Stimulated activated CD4-positive, alpha-beta T cell treated with anti-CD3 and anti-CD28 coated beads, Interleukin-1b, Interleukin-23, amount 100 ng/mL, for 4 hours (primary cell): Measurements from ENCODE around the gene DCAF16.

ENCODE experiments used
- DNase-seq, 2 donors: peaks; one replicate each; pipeline ENCODE4 v3.0.0-alpha.2; 2020; ENCODE audit warnings: low read depth in 2 of 2

DCAF16 gene

DNA sequence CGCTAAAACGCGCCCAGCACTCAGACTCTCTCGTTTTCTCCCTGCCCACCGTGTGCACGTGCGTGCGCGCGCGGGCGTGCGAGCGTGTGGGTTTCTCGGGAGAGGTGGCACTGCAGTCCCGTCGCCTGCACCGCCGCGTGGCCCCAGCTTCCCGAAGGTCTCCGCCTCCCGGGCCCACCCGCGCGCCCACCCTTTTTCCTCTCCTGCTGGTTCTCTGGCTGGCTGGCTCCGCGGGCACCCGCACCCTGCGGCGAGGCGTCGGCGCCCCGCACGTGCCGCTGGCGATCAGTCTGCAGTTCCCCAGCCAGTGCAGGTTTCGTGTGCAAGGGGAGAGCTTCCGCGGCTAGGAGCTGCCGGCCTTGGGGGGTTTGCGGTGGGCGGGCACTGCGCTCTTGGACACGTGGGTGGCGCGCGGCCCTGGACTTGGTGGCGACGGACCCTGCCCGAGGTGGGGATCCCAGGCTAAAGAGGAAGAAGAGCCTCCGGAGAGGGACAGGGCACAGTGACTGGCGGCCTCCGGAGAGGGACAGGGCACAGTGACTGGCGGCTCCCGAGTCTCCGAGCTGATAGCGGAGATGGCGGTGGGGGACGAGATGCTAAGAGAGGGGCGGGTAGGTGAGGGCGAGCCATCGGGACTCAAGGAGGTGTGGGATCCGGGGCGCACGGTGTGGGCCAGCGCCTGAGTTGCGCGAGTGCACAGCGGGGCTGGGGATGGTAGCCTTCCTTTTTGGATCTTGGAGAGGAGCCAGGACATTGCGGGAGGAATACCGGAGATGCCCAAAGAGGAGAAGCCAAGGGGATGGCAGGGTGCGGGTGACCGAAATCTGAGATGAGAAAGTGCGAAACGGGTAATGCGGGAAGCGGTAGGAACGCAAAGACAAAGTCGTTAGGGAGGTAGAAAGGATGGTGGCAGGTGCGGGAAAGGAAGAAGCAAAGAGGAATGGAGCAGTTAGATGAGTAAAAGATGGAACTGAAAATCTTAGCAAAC is 29.0 kb downstream of the DCAF16 start, which contains the start of gene FAM184B:
Gene FAM184B (minus strand): TSS at position 322 of the 988 bp plus-strand sequence. CDS start 322 bp downstream, outside the sequence.
- DNase-seq: no peak

- no peak for DNase-seq
These were observed 29.9 kb downstream of the DCAF16 start for GRCh38 chr4:17780501-17781299.

GRCh38 chr4:17778431-17778830 is 32.1 kb downstream of the DCAF16 start:
- no peak for DNase-seq

- no peak for DNase-seq
These were observed 37.3 kb downstream of the DCAF16 start for GRCh38 chr4:17773135-17773698.

DNA sequence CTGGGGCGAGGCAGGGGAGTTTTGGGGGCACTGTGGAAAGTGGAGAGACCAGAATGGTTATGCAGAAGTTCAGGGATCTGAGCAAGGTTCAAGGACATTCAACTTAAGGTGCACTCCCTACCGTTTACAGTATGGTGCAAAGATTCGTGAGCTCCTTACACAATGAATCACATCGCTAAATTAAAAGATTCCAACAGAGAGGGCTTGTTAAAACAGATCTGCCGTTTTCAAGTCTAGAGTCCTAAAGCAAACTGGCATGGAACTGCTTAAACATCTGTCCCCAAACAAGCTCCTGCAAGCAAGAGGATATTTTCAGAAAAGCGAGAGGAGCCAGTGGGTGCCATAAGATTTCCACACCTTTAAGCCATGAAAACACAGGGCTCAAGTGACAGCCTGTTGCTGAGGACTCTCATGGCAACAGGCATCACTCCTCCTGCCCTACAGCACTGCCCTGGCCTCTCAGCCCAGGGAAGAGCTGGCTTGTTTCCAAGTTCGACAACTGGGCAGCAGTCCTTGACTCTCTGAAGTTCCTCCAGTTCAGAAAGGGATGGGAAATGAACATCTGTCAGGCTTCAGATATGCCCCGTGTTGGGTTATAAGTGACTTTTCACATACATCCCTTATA is 39.2 kb downstream of the DCAF16 start:
- DNase-seq: no peak

DNA sequence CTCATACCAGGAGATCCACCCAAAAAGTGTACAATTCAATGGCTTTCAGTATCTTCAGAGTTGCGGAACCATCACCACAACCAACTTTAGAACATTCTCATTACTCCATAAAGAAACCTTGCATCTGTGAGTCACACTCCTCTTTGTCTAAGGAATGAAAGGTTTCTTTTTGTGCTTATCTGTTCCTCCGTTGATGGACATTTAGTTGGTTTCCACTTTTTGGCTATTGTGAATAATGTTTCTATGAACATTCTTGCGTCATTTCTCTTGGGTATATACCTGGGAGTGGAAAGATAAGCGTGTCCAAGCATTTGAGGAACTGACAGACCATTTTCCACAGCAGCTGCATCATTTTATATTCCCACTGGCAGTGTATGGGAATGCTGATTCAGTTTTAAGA is 39.7 kb downstream of the DCAF16 start:
- DNase-seq: no peak

GRCh38 chr4:17769406-17770174 is 41.0 kb downstream of the DCAF16 start:
- no peak for DNase-seq

GRCh38 chr4:17766826-17767458 is 43.6 kb downstream of the DCAF16 start:
- no peak for DNase-seq

- no peak for DNase-seq
These were observed 44.9 kb downstream of the DCAF16 start for GRCh38 chr4:17765514-17766286.

DNA sequence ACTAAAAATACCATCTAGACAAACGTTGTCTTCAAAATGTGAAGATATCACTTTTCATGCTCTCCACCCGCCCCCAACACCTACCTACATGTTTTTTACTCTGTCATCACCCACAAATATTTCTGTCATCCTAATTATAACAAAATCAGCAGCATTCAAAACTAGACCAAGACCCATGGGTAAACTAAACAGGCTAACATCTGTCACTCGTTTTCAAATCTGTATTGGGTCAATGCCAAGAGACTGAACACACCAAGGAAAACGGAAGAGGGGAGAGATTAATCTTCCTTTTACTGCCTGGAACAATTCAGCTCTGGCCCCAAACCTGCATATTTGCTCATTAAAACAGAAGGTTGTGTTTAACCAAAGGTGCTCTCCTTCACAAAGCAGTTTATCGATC is 46.6 kb downstream of the DCAF16 start:
- no peak for DNase-seq

DNA sequence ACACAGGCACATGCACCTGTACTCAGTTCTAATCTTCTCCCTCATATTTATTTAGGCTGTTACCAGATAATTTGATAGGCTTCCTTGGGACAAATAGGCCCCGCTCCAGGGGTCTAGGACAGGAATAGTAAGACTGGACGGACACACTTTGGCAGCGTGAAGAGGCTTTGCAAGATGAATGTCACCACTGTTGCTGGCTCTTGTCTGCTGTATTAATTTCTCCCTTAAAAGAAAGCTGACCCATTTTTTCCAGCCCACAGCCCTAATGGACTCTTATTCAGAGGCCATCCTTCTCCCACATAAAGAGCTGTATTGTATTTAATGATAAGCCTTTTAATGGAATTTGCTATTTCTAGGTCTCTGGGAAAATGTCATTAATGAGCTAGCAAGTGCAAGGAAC is 47.1 kb downstream of the DCAF16 start:
- no peak for DNase-seq

- no peak for DNase-seq
These were observed 47.8 kb downstream of the DCAF16 start for GRCh38 chr4:17762726-17763125.

- DNase-seq: no peak
These were observed 49.5 kb downstream of the DCAF16 start for GRCh38 chr4:17761062-17761461.

- DNase-seq: no peak
These were observed 49.9 kb downstream of the DCAF16 start for GRCh38 chr4:17760626-17761025.

DNA sequence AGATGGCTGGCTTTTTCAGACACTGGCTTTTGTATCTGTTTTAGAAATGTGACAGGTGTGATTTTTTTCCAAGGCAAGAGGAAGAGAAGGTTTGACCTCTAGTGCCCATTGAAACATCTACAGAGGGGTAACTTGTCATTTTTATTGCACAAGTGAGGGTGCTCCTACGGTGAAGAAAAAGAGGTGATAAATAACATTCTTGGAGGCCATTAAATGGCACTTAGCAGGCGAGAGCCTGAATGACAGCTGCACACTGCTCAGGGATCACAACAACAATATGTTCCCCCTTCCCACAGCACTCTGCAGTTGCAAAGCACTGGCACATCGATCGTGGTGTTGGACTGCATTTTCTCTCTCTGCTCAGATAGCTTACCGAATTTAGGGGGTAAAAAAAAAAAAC is 52.1 kb downstream of the DCAF16 start:
- no peak for DNase-seq

- DNase-seq: no peak
These were observed 52.9 kb downstream of the DCAF16 start for GRCh38 chr4:17757621-17758020.

- DNase-seq: no peak
These were observed 56.9 kb downstream of the DCAF16 start for GRCh38 chr4:17753646-17754045.
